ENCODE results near the gene IL12RB2.

The IL12RB2 gene

DNA sequence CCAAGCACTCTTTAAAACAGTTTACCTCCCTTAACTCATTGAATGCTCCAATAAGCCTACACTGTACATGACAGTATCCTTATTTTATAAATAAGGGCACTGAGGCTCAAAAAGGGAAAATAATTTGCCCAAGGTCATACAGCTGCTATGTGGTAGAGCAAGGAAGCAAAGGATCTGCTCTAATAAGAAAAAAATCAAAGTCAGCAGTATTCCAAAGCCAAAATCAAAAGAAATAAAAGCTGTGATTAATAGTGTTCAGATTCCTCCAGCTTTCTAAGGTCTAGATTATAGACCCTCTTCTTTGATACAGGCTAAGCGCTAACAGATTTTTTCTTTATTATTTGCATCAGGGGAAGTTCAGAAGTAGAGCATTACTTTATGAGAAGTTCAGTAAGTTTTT is 39.3 kb downstream of the IL12RB2 start:
- H3K4me3 ChIP-seq (ENCODE audit: low read depth, low read length): no peak overlapping the region
- DNase-seq (ENCODE audit: low read depth): no peak
- TF ChIP-seq POLR2A (IDR thresholded peaks at IDR 0.05; ENCODE audit: extremely low read depth, insufficient read length) (no peak), MYC (IDR thresholded peaks at IDR 0.05; ENCODE audit: low read depth, low read length) (no peak), MAX (IDR thresholded peaks at IDR 0.05; ENCODE audit: low read depth, low read length) (no peak)
- TF ChIP-seq, protein P1, sequence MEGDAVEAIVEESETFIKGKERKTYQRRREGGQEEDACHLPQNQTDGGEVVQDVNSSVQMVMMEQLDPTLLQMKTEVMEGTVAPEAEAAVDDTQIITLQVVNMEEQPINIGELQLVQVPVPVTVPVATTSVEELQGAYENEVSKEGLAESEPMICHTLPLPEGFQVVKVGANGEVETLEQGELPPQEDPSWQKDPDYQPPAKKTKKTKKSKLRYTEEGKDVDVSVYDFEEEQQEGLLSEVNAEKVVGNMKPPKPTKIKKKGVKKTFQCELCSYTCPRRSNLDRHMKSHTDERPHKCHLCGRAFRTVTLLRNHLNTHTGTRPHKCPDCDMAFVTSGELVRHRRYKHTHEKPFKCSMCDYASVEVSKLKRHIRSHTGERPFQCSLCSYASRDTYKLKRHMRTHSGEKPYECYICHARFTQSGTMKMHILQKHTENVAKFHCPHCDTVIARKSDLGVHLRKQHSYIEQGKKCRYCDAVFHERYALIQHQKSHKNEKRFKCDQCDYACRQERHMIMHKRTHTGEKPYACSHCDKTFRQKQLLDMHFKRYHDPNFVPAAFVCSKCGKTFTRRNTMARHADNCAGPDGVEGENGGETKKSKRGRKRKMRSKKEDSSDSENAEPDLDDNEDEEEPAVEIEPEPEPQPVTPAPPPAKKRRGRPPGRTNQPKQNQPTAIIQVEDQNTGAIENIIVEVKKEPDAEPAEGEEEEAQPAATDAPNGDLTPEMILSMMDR (IDR thresholded peaks at IDR 0.05; ENCODE audit: low read depth, low read length): no peak

GRCh38 chr1:67347688-67348472 is 40.2 kb downstream of the IL12RB2 start:
- no peak for TF ChIP-seq MAX (IDR thresholded peaks at IDR 0.05; ENCODE audit: low read depth, low read length)
- TF ChIP-seq, protein P1 (IDR thresholded peaks at IDR 0.05; ENCODE audit: low read depth, low read length): peak; percentile 79
- H3K4me3 ChIP-seq (ENCODE audit: low read depth, low read length): no peak overlapping the region
- DNase-seq (ENCODE audit: low read depth): peak; percentile 49

GRCh38 chr1:67348586-67349252 is 41.0 kb downstream of the IL12RB2 start:
- no peak for TF ChIP-seq POLR2A (IDR thresholded peaks at IDR 0.05; ENCODE audit: extremely low read depth, insufficient read length)
- TF ChIP-seq MYC (IDR thresholded peaks at IDR 0.05; ENCODE audit: low read depth, low read length): no peak
- TF ChIP-seq, protein P1 (IDR thresholded peaks at IDR 0.05; ENCODE audit: low read depth, low read length): no peak
- no peak for TF ChIP-seq MAX (IDR thresholded peaks at IDR 0.05; ENCODE audit: low read depth, low read length)
- DNase-seq (ENCODE audit: low read depth): no peak
- H3K4me3 ChIP-seq (ENCODE audit: low read depth, low read length): no peak overlapping the region

GRCh38 chr1:67350783-67351182 is 43.1 kb downstream of the IL12RB2 start:
- H3K4me3 ChIP-seq (ENCODE audit: low read depth, low read length): no peak overlapping the region
- TF ChIP-seq, protein P1 (IDR thresholded peaks at IDR 0.05; ENCODE audit: low read depth, low read length): no peak
- TF ChIP-seq POLR2A (IDR thresholded peaks at IDR 0.05; ENCODE audit: extremely low read depth, insufficient read length) (no peak), MAX (IDR thresholded peaks at IDR 0.05; ENCODE audit: low read depth, low read length) (no peak), MYC (IDR thresholded peaks at IDR 0.05; ENCODE audit: low read depth, low read length) (no peak)
- DNase-seq (ENCODE audit: low read depth): no peak

DNA sequence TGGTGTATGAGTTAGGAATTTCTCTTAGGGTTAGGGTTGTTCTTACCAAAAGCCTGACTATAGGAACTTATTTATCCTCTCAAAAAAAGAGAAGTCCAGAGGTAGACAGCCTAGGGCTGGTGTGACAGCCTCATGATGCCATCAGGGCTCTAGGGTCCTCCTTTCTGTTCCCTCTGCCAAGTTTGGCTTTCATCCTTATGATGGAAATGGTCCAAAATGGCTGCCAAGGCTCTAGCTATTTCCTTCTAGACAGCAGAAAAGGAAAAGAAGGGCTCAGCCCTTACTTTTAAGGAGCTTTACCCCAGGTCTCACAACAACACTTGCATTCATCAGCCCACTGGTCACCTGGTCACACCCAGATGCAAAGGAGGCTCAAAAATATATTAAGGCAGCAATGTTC is 44.5 kb downstream of the IL12RB2 start:
- no peak for DNase-seq (ENCODE audit: low read depth)
- TF ChIP-seq, protein P1 (IDR thresholded peaks at IDR 0.05; ENCODE audit: low read depth, low read length): no peak
- TF ChIP-seq MAX (IDR thresholded peaks at IDR 0.05; ENCODE audit: low read depth, low read length) (no peak), MYC (IDR thresholded peaks at IDR 0.05; ENCODE audit: low read depth, low read length) (no peak), POLR2A (IDR thresholded peaks at IDR 0.05; ENCODE audit: extremely low read depth, insufficient read length) (no peak)
- no peak overlapping the region for H3K4me3 ChIP-seq (ENCODE audit: low read depth, low read length)

Data from NB4 (cell line).